Lung microvascular endothelial cell (primary cell): ENCODE results near the gene SEPHS2. TPM values are rescaled to one million over a fixed set of nuclear protein-coding genes. Genes with fewer than 3 reads are reported as not detected.

Source experiments
- DNase-seq, 2 donors: peaks; one replicate each; pipeline versions ENCODE4 v3.0.0 to v3.0.0-alpha.2; 2010; ENCODE audit warnings: low read depth in 2 of 2
- total RNA-seq: library from RNA; depleted of rRNA; stranded (reverse); fragments of >200 nt; gene quantifications from 2 replicates; pipeline ENCODE4 v1.2.1, GENCODE V29; 2014

The SEPHS2 gene
- total RNA-seq, 1 donor from 2014 or later, result 17.9 TPM

GRCh38 chr16:30429678-30430427, 15.8 kb downstream of the SEPHS2 start, which contains the start of gene DCTPP1:
TSS of gene DCTPP1 (minus strand) at chr16:30430030. CDS start at chr16:30429980, 50 bp downstream.
- peak; percentile 97 to 98 for DNase-seq

- DNase-seq, result no peak
Observed at GRCh38 chr16:30429418-30429677, 16.3 kb downstream of the SEPHS2 start.

- no peak for DNase-seq
Observed at GRCh38 chr16:30428055-30428454, 17.6 kb downstream of the SEPHS2 start.

- DNase-seq, result no peak
Observed at GRCh38 chr16:30421010-30421409, 24.7 kb downstream of the SEPHS2 start.

- no peak for DNase-seq
Observed at GRCh38 chr16:30418350-30419181, 27.1 kb downstream of the SEPHS2 start.

- DNase-seq, result peak; percentile 97 to 99
Observed at GRCh38 chr16:30417529-30418349, 27.9 kb downstream of the SEPHS2 start.

GRCh38 chr16:30416624-30417528, 28.8 kb downstream of the SEPHS2 start:
- no peak for DNase-seq

- no peak for DNase-seq
Observed at GRCh38 chr16:30416047-30416603, 29.5 kb downstream of the SEPHS2 start.

- no peak for DNase-seq
Observed at GRCh38 chr16:30414159-30414558, 31.5 kb downstream of the SEPHS2 start.

- DNase-seq, result no peak
Observed at GRCh38 chr16:30413112-30413806, 32.4 kb downstream of the SEPHS2 start.

GRCh38 chr16:30409125-30410060, 36.3 kb downstream of the SEPHS2 start:
- DNase-seq, result peak; percentile 88 to 91

- DNase-seq, result no peak
Observed at GRCh38 chr16:30407804-30408534, 37.7 kb downstream of the SEPHS2 start.

GRCh38 chr16:30407102-30407803, 38.4 kb downstream of the SEPHS2 start, which contains the start of gene ZNF771:
TSS of gene ZNF771 (plus strand) at chr16:30407606. CDS start at chr16:30408054, 448 bp downstream.
- peak; percentile 82 to 90 for DNase-seq

GRCh38 chr16:30406795-30407101, 38.9 kb downstream of the SEPHS2 start:
- no peak for DNase-seq

- DNase-seq, result no peak
Observed at GRCh38 chr16:30401768-30402425, 43.8 kb downstream of the SEPHS2 start.

- no peak for DNase-seq
Observed at GRCh38 chr16:30399435-30400186, 46.1 kb downstream of the SEPHS2 start.
